DND-41 (cell line): Measurements from ENCODE around the gene HSD17B2.
A peak's percentile ranks its signal among the peaks of the same experiment; 100 is the strongest.

Experiments used
- ATAC-seq: fragments of 200-7000 bp; cut with Tn5 transposase; 3 replicates; pipeline ENCODE4 v1.9.1; 2021; ENCODE audit warnings: low read depth; ENCODE audit not compliant: insufficient read depth
- DNase-seq: peaks from one replicate; pipeline ENCODE4 v3.0.0-alpha.2; 2020
- H2AFZ ChIP-seq: 2 replicates; pipeline ENCODE4 v1.6.0; 2012; ENCODE audit warnings: low read depth, low read length
- H3K27ac ChIP-seq: 2 replicates; pipeline ENCODE4 v1.5.1; 2012; ENCODE audit warnings: low read length, inconsistent platforms
- H3K27me3 ChIP-seq: fragments of 200-600 bp; sonication (generic); 2 replicates; pipeline ENCODE4 v1.6.0; 2012; ENCODE audit warnings: low read length, mild to moderate bottlenecking, inconsistent platforms; ENCODE audit not compliant: insufficient read depth, poor library complexity
- H3K36me3 ChIP-seq: 2 replicates; pipeline ENCODE4 v1.5.1; 2012; ENCODE audit warnings: low read length, inconsistent platforms; ENCODE audit not compliant: insufficient read depth
- H3K4me1 ChIP-seq: 2 replicates; pipeline ENCODE4 v1.5.1; 2012; ENCODE audit warnings: mild to moderate bottlenecking, low read length; ENCODE audit not compliant: insufficient read depth
- H3K4me2 ChIP-seq: 2 replicates; pipeline ENCODE4 v1.6.0; 2012; ENCODE audit warnings: mild to moderate bottlenecking, moderate library complexity, low read length, inconsistent platforms; ENCODE audit not compliant: insufficient read depth
- H3K4me3 ChIP-seq, 2 experiments: fragments of 200-600 bp in 1 of 2; shearing (Covaris generic) in 1 of 2; 2 replicates each; pipeline ENCODE4 v1.5.1; 2012 to 2016; ENCODE audit warnings: inconsistent platforms in 2 of 2, low read length in 2 of 2, mild to moderate bottlenecking in 2 of 2, low read depth in 1 of 2, moderate library complexity in 1 of 2
- H3K79me2 ChIP-seq: 2 replicates; pipeline ENCODE4 v1.6.0; 2012; ENCODE audit warnings: low read length, inconsistent platforms; ENCODE audit not compliant: insufficient read depth
- H3K9ac ChIP-seq: 2 replicates; pipeline ENCODE4 v1.6.0; 2012; ENCODE audit warnings: low read depth, mild to moderate bottlenecking, inconsistent platforms, low read length, moderate library complexity
- H3K9me3 ChIP-seq: 2 replicates; pipeline ENCODE4 v1.5.1; 2012; ENCODE audit warnings: low read length, moderate library complexity, mild to moderate bottlenecking, inconsistent platforms; ENCODE audit not compliant: insufficient read depth, severe bottlenecking
- H4K20me1 ChIP-seq: 2 replicates; pipeline ENCODE4 v1.6.0; 2012; ENCODE audit warnings: low read length; ENCODE audit not compliant: insufficient read depth
- EZH2 ChIP-seq: IDR thresholded peaks from 3 replicates; pipeline ENCODE4 v1.6.1; 2012; ENCODE audit warnings: borderline replicate concordance, low read depth, mild to moderate bottlenecking, moderate library complexity, low read length, inconsistent platforms; ENCODE audit not compliant: severe bottlenecking
- TF ChIP-seq, protein P1 (sequence below): IDR thresholded peaks from 2 replicates; pipeline ENCODE4 v1.5.1; 2012; ENCODE audit warnings: borderline replicate concordance, low read length, moderate library complexity, mild to moderate bottlenecking; ENCODE audit not compliant: poor library complexity, severe bottlenecking; ENCODE audit errors: extremely low read depth

Gene HSD17B2

DNA sequence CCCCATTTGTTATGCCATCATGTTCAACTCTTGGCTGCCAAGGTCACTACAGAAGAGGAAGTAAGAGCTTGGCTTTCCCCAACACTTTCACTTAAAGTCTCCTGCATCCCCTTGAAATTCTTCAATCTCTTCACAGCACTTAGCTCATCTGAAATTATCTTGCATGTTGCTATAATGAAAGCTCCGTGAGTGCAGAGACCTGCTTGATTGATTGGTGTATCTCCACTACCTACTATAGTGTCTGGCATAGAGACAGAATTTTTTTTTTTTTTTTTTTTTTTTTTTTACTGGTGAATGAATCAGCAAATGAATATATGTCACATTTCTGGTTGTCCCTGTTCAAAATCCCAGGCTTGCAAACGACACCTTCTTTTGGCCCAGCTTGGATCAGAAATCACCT, 21.9 kb upstream of the HSD17B2 start:
- Histone ChIP-seq H3K27me3 (peaks cover 2% of the 10 kb centered on the region), H3K9ac (no peak overlapping the region), H3K9me3 (peaks cover 16% of the 10 kb centered on the region)

DNA sequence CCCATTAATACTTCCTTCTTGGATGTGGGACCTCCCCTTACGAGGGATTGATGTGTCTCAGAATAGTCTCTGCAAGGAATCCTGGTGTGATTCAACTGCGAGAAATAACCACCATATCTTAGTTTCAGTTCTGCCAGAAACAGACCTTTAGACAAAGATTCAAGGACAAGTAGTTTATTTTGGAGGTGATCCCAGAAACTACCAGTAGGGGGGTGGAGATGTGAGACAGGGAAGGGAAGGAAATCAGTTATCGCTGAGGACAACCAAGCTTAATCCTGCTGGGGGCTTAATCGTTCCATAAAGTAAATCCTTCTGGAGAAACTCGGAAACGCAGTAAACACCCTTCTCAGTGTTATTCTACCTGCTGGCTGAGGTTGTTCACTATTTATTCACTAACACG, 18.8 kb upstream of the HSD17B2 start:
- Histone ChIP-seq H4K20me1 (no peaks in the 10 kb centered on the region), H3K4me2 (no peak overlapping the region), H3K79me2 (no peaks in the 10 kb centered on the region), H2AFZ (no peak overlapping the region), H3K9me3 (peaks cover 7% of the 10 kb centered on the region), H3K9ac (no peak overlapping the region), H3K27me3 (peaks cover 6% of the 10 kb centered on the region), H3K4me3 (no peak overlapping the region), H3K27ac (no peak overlapping the region), H3K4me1 (no peaks in the 10 kb centered on the region), H3K36me3 (no peaks in the 10 kb centered on the region)
- no peak for DNase-seq
- TF ChIP-seq, protein P1, sequence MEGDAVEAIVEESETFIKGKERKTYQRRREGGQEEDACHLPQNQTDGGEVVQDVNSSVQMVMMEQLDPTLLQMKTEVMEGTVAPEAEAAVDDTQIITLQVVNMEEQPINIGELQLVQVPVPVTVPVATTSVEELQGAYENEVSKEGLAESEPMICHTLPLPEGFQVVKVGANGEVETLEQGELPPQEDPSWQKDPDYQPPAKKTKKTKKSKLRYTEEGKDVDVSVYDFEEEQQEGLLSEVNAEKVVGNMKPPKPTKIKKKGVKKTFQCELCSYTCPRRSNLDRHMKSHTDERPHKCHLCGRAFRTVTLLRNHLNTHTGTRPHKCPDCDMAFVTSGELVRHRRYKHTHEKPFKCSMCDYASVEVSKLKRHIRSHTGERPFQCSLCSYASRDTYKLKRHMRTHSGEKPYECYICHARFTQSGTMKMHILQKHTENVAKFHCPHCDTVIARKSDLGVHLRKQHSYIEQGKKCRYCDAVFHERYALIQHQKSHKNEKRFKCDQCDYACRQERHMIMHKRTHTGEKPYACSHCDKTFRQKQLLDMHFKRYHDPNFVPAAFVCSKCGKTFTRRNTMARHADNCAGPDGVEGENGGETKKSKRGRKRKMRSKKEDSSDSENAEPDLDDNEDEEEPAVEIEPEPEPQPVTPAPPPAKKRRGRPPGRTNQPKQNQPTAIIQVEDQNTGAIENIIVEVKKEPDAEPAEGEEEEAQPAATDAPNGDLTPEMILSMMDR = peak; percentile 43
- TF ChIP-seq EZH2 = no peak
- ATAC-seq = no peak

More for the DNA sequence above, 21.9 kb upstream of the HSD17B2 start:
- H3K27ac ChIP-seq = no peak overlapping the region
- no peaks in the 10 kb centered on the region for H3K4me1 ChIP-seq
- no peak overlapping the region for H3K4me3 ChIP-seq
- H4K20me1 ChIP-seq = no peaks in the 10 kb centered on the region
- DNase-seq (no peak), ATAC-seq (no peak)
- TF ChIP-seq EZH2 = no peak
- TF ChIP-seq, protein P1 = no peak
- no peaks in the 10 kb centered on the region for H3K79me2 ChIP-seq
- H3K4me2 ChIP-seq = no peak overlapping the region
- H2AFZ ChIP-seq = no peak overlapping the region
- no peaks in the 10 kb centered on the region for H3K36me3 ChIP-seq

DNA sequence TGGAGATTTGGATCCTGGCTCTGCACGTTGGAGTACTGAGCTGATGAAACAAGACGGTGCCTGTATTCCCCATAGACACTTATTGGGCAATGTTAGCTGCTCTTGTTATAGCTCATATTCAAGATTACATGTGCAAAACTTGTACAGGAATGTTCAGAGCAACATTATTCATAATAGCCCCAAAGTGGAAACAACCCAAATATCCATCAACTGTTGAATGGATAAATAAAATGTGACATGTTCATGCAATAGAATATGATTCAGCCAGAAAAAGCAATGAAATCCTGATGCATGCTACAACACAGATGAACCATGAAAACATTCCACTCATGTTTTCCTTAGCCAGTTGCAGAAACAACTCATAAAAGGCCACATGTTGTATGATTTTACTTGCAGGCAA, 18.1 kb upstream of the HSD17B2 start:
- Histone ChIP-seq H3K9me3 (peaks cover 7% of the 10 kb centered on the region), H3K27me3 (peaks cover 6% of the 10 kb centered on the region), H3K79me2 (no peaks in the 10 kb centered on the region), H4K20me1 (no peaks in the 10 kb centered on the region), H3K4me3 (no peak overlapping the region), H3K9ac (no peak overlapping the region), H3K36me3 (no peaks in the 10 kb centered on the region), H3K4me2 (no peak overlapping the region), H3K27ac (no peak overlapping the region), H3K4me1 (no peaks in the 10 kb centered on the region), H2AFZ (no peak overlapping the region)
- DNase-seq = no peak
- no peak for TF ChIP-seq EZH2
- TF ChIP-seq, protein P1 = no peak
- no peak for ATAC-seq
